ENCODE data around the gene BCAP29. TPM values are rescaled to one million over a fixed set of nuclear protein-coding genes. Genes with fewer than 3 reads are reported as not detected.
A peak's percentile ranks its signal among the peaks of the same experiment; 100 is the strongest.

BCAP29 gene
- total and polyA plus RNA-seq, 10 donors: 11.2 to 139 (median 39.0) TPM

DNA sequence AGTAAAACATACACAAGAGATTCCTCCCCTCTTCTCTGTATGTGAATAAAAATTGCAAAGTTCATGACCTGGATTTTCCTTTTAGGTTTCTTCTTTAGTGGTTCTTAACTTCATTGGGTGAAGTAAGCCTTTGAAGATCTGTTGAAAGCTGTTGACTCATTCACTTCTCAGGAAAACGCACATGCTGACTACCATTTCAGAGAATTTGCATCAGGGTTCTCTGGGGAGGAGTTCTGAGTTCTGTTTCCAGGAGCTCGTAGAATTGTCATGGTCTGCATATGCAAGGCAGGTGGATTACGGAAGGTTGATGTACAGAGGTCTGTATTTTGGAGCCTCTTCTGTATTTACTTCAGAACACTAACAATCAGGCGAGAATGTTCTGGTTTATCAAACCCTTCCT, 79.6 kb downstream of the BCAP29 start:
- DNase-seq: no peak
- intact Hi-C loops (cut with DNase I; ENCODE audit: low total_unique reads): no loop called here

DNA sequence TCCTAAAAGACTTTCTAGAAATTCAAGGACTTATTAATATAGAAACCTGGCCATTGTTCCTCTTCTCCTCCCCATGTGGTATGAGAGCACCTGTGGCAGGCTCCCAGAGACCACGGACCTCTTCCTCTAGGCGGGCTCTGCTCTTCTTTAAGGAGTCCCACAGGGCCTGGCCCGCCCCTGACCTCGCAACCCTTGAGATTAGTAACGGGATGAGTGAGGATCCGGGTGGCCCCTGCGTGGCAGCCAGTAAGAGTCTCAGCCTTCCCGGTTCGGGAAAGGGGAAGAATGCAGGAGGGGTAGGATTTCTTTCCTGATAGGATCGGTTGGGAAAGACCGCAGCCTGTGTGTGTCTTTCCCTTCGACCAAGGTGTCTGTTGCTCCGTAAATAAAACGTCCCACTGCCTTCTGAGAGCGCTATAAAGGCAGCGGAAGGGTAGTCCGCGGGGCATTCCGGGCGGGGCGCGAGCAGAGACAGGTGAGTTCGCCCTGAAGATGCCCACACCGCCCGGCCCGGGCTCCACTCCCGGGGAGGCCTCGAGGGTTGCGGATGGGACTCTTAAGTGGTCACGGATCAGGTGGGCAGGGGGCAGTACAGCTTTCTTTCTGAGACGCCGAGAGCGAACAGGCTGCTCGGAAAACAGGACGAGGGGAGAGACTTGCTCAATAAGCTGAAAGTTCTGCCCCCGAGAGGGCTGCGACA, 80.5 kb downstream of the BCAP29 start, which contains the start of gene SLC26A4:
Gene SLC26A4 (plus strand): TSS at position 448 of the 700 bp plus-strand sequence. CDS start 814 bp downstream, outside the sequence.
- DNase-seq: peak; percentile 78
- Histone ChIP-seq H3K4me1 (peaks cover 7 to 30% (median 25%) of the 10 kb centered on the region in 6 donors), H3K27me3 (replicated peaks in 1 of 7) (peaks cover 0 to 53% (median 32%) of the 10 kb centered on the region in 7 donors), H3K27ac (no peak within 1 kb of the TSS), H3K36me3 (no peaks in the 10 kb centered on the region), H3K4me3 (peak within 1 kb of the TSS; percentile 38 to 79 (median 54)), H3K9me3 (no peaks in the 10 kb centered on the region)
- intact Hi-C loops (cut with DNase I; ENCODE audit: low total_unique reads): no loop called here
- no peak for TF ChIP-seq POLR2AphosphoS5 (IDR thresholded peaks at IDR 0.05)
- TF ChIP-seq POLR2A (IDR thresholded peaks at IDR 0.05): no peak
- no peak for TF ChIP-seq CTCF (IDR thresholded peaks at IDR 0.05 in 8 of 11, conservative IDR thresholded peaks at IDR 0.05 in 3 of 11)
- 2 to 9% (median 4%) methylated on average over 24 to 37 of the region's 37 CpGs for WGBS, 5 donors

More for the DNA sequence above, 79.6 kb downstream of the BCAP29 start:
- Histone ChIP-seq H3K36me3 (no peaks in the 10 kb centered on the region), H3K27ac (no peak overlapping the region), H3K27me3 (replicated peaks in 1 of 7) (peaks cover 0 to 53% (median 32%) of the 10 kb centered on the region in 7 donors), H3K4me1 (peaks cover 7 to 30% (median 25%) of the 10 kb centered on the region in 6 donors), H3K9me3 (no peaks in the 10 kb centered on the region), H3K4me3 (no peak overlapping the region)
- no peak for TF ChIP-seq CTCF (IDR thresholded peaks at IDR 0.05 in 8 of 11, conservative IDR thresholded peaks at IDR 0.05 in 3 of 11)
- no peak for TF ChIP-seq POLR2A (IDR thresholded peaks at IDR 0.05)
- TF ChIP-seq POLR2AphosphoS5 (IDR thresholded peaks at IDR 0.05): no peak
- 52 to 71% (median 54%) methylated on average over 4 of the region's 4 CpGs for WGBS, 5 donors

GRCh38 chr7:107661081-107661864, 81.2 kb downstream of the BCAP29 start:
- peaks cover 7 to 30% (median 25%) of the 10 kb centered on the region in 6 donors for H3K4me1 ChIP-seq
- H3K36me3 ChIP-seq: no peaks in the 10 kb centered on the region
- TF ChIP-seq POLR2A (IDR thresholded peaks at IDR 0.05) (no peak), CTCF (IDR thresholded peaks at IDR 0.05 in 8 of 11, conservative IDR thresholded peaks at IDR 0.05 in 3 of 11) (peak in 3 of 11 experiments; percentile 9 to 26 (median 9)), POLR2AphosphoS5 (IDR thresholded peaks at IDR 0.05) (peak in 2 of 3 donors; percentile 28 to 59)
- peak overlapping the region; percentile 38 to 79 (median 54) for H3K4me3 ChIP-seq
- intact Hi-C loops (cut with DNase I; ENCODE audit: low total_unique reads): no loop called here
- no peak overlapping the region for H3K27ac ChIP-seq
- H3K9me3 ChIP-seq: no peaks in the 10 kb centered on the region
- 0 to 1% (median 1%) methylated on average over 39 to 73 of the region's 73 CpGs for WGBS, 5 donors
- peaks cover 0 to 53% (median 32%) of the 10 kb centered on the region in 7 donors for H3K27me3 ChIP-seq (replicated peaks in 1 of 7)
- peak; percentile 90 for DNase-seq

Measured in spleen (tissue), 11 donors.